ENCODE data around the gene SCYGR6.

SCYGR6 gene

DNA sequence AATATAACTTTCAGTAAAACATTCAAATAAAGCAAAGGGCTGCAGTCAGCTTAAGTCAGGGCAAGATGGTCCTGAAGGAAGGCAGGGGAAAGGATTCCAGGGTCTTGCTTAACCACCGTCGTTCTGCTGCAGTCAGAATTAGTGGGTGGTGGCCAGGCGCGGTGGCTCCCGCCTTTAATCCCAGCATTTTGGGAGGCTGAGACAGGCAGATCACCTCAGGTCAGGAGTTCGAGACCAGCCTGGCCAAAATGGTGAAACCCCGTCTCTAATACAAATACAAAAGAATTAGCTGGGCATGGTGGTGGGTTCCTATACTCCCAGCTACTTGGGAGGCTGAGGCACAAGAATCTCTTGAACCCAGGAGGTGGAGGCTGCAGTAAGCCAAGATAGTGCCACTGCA is 13.6 kb downstream of the SCYGR6 start:
- DNase-seq, result no peak

DNA sequence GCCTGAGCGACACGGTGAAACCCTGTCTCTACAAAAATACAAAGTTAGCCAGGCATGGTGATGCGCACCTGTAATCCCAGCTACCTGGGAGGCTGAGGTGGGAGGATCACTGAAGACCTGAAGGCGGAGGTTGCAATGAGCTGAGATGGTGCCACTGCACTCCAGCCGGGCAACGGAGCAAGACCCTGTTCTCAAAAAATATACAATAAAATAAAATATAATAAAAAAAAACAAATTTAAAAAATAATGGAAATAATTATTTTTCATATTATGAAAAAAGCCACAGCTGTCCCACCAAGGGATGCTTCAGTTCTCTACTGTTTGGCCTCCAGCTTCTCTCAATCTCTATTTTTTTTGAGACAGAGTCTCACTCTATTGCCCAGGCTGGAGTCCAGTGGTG is 17.2 kb downstream of the SCYGR6 start:
- DNase-seq, result no peak

DNA sequence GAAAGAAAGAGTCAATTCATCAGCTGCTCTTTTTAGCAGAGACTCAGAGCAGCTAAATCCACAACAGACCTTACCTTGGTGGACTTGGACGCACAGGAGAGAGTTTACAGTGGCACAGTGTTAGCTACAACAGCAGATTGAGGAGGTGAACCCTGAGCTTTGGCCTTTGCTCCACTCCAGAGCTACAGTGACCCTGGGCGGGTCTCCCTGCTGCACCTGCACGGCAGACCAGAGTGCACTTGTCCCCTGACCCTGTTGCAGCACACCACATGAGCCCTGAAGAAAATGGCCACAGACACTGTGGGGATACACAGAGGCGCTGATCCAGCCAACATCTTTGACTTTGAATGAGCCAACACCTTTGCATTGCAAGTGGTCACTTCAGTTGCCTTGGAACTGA is 17.7 kb downstream of the SCYGR6 start:
- no peak for DNase-seq

DNA sequence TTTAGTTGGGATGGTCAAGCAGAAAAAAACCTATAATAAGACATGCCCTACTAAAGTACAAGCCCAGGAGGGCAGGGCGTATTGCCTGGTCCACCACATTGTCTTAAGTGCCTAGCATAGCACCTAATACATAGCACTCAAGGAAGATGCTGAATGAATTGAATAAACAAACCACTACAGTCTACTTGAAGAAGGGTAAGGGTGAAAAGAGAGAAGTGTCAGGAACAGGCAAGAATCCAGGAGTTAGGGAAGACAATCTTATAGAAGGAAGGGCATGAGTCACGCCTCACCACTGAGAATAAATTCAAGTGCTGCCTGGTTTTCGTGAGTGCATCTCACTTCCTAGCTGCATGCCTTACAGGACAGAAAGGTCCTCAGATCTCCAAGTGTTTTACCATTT is 20.6 kb downstream of the SCYGR6 start:
- no peak for DNase-seq

DNA sequence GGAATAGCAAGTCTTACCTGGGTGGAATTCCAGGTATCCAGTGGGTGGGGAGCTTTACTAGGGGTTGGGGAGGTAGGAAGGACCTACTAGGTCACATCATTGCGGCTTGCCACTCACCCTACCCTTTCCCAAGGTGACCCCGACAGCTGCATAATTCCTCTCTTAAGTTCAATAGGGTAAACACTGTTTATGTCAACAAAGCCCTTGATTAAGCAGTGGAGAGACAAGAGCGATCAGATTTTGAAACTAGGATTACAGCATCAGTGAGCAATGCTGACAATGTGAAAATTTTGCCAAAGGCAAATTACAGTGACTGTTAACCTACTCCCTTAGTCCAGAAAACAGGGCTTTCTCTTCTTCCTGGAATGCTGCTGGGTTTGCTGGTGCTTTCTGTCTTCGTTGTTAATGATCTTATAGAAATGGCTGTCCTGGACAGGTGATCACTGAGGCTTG is 21.3 kb downstream of the SCYGR6 start:
- DNase-seq, result no peak

DNA sequence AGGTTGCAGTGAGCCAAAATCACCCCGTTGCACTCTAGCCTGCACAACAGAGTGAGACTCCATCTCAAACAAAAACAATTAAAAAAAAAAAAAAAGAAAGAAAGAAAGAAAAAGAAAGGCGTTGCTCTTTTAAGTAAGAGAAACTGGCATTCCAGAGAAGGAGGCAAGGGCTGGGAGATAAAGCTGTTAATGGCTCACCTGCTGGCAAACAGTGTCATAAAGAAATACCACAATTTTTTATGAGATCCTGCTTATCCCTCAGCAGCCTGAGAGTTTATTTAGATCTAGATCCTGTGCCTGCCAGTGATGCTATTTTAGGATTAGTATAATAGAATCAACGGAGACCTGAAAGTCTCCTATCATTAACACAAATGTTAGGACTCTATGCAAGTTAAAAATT is 23.0 kb downstream of the SCYGR6 start:
- DNase-seq, result no peak

DNA sequence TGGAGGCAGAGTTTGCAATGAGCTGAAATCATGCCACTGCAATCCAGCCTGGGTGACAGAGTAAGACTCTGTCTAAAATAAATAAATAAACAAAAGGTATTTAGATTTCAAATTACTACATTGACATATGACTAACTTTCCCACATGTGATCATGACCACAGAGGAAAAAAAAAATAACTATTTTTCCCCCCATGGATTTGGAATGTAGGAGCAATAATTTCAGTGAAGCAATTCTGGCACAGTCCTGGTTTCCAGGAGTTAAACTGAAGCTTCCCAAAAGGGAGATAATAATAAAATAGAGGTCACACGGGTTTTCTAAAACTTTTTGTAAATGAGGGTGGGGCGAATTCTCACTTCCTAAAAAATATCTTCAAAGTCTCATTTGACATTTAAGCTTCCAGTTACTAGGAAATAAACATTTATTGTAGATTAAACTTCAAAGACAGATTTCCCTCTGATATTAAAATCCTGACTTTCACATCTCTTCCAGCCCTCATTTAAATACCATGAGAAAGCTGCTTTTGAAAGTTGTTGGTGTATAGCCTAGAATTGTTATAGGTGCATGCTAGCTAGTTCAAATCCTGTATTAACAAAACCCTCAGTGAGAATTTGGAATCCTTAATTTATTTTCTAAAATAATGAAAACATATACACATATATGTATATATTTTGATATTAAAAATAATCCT is 27.4 kb downstream of the SCYGR6 start:
- DNase-seq, result no peak

DNA sequence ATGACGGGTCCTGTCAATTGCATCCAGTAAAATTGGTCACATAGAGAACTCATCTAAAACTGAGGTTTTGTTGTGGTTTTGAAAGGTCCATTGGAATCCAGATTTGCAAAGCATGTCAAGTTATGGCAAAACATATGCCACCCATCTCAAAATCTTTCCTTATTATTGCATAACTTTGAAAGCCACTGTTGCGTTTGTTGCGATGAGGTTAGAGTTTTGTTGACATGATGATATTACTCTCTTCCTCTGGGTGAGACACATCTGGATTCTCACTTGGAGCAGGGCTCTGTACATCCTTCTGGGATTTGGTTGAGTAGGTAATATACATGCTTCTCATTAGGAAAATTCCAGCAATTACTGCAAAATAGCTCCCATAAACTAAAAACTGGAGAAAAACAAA is 37.4 kb downstream of the SCYGR6 start:
- no peak for DNase-seq

DNA sequence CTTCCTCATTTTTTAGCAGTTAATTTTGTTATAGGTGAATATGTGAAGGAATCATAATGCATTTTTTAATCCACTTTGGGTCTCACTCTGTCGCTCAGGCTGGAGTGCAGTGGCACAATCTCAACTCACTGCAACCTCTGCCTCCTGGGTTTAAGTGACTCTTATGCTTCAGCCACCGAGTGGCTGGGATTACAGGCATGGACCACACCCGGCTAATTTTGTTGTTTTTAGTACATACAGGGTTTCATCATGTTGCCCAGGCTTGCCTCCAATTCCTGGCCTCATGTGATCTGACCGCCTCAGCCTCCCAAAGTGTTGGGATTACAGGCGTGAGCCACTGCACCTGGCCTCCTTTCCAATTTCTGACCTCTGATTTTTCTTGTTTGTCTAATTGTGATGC is 40.3 kb downstream of the SCYGR6 start:
- DNase-seq, result no peak

DNA sequence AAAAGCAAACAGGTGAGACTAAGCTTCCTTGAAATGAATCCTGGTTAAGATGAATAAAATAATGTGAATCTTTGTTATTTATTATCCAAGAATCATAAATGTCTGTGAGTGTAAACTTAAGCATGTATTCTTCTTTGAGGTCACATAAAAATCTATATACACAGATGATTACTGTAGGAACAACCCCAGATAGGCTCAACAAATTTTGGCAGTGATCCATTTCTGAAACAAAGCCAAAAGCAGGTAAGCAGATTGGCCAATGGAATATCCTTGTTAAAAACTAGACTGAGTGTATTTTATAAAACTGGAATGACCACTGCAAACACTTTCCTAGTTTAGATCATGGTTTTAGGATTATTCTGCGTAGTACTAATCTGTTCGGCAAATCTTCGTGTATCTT is 46.6 kb downstream of the SCYGR6 start:
- no peak for DNase-seq

DNA sequence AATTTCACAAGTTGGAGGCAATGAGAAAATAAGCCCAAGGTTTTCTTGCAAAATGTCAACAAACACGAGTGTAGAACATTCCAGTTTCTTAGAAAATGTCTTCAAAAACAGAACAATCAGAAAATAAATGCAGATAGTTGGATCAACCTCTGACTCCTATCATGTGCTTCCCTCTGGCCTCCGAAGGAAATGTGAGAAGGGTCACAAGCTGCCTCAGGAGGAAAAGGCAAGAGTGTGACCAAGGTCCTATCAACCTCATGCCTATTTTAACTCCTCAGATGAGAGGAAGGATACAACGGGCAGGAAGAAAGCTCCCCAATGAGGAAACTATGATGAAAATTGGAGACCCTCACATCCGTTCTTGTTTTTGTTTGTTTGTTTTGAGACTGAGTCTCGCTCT is 50.1 kb downstream of the SCYGR6 start:
- DNase-seq, result no peak

Measured in CD4-positive, alpha-beta T cell treated with Interleukin-4 for 1 hour (primary cell).